SK-N-MC (cell line): ENCODE measurements around the gene TMEM95.

Experiments
- EZH2 ChIP-seq: fragments of 200-600 bp; sonication (generic); IDR thresholded peaks from one replicate; pipeline ENCODE4 v1.6.1; 2017; ENCODE audit warnings: antibody characterized with exemption
- FOXP2 ChIP-seq: optimal IDR thresholded peaks from 2 replicates; pipeline ENCODE3; 2011; ENCODE audit warnings: mild to moderate bottlenecking, moderate library complexity; ENCODE audit not compliant: insufficient read depth; ENCODE audit errors: extremely low read length, control extremely low read depth
- POLR2AphosphoS5 ChIP-seq: IDR thresholded peaks from 2 replicates; pipeline ENCODE4 v1.6.1; 2012; ENCODE audit warnings: mild to moderate bottlenecking, low read depth, low read length, borderline replicate concordance

DNA sequence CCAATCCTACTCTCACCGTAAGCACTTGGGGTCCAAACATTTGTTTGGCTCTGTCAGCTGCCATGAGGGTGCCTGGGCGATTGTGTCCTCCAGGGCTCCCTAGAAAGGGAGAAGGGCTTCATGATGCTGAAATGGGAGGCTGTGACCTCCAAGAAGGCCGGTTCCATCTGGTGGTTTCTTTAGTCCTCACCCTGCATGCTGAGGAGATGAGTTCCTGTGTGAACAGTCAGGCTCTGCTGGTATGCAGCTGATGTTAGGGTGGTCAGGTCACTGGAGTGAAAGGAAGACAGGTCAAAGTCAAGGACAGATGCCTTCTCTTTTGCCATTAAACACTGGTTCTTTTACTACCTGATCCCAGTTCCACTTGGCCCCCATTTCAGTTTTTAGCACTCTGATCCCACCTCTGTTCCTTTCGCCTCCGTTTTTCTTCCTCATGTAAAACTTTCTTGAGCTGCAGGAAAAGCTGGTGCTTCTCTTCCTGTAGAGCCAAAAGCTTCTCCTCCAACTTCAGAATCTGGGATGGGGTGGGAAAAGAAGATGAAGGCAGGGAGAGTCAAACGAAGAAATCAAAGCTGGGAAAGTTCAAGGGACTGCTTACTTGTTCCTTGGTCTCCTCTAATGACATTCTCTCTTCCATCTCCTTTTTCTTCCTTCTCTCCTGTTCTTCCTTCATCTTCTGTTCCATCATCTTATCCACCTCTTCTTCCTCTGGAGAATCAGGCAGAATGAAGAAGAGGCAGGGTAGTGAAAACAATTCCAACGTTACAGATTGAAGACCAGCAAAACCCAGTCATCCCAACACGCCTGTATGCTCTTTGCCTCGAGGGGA lies 40.9 kb upstream of the TMEM95 start:
- TF ChIP-seq EZH2 (no peak), POLR2AphosphoS5 (no peak), FOXP2 (no peak)
